ENCODE measurements around the gene CD109. TPM values are rescaled to one million over a fixed set of nuclear protein-coding genes. Genes with fewer than 3 reads are reported as not detected.

The CD109 gene
- total RNA-seq, 1 experiment from 2014 or later: 3.2 TPM

DNA sequence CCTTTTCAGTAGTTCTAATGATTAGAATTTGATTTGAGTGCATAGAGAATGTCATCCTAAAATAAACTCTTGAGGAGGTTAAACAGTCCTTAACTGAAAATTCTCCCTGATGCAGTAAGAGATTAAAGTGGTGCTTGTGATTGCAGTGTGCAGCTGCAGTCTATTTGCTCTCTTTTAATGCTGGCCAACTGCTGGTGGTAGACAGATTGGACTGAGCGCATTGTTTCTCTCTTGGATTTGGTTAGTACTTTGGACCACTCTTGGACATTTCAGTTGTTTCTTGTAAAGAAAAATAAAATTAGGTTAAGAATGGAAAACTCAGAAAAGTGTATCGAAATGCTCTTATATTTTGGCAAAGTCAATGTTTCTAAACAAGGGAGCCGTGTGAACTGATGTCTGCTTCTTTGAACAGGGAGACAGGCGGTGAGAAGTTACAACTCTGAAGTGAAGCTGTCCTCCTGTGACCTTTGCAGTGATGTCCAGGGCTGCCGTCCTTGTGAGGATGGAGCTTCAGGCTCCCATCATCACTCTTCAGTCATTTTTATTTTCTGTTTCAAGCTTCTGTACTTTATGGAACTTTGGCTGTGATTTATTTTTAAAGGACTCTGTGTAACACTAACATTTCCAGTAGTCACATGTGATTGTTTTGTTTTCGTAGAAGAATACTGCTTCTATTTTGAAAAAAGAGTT, 127.2 kb downstream of the CD109 start:
- Histone ChIP-seq H3K9me3 (ENCODE audit: control insufficient read depth, low read depth, low read length) (no peaks in the 10 kb centered on the region), H3K23ac (ENCODE audit: insufficient read length, low read depth, low read length) (no peak overlapping the region), H3K4me2 (ENCODE audit: insufficient read depth, insufficient read length, low read length) (no peak overlapping the region), H2BK20ac (ENCODE audit: low read depth, low read length, poor library complexity, severe bottlenecking) (no peak overlapping the region), H4K5ac (ENCODE audit: insufficient read length, low read depth, low read length) (peak overlapping the region; percentile 53), H2BK15ac (ENCODE audit: low read depth, low read length) (no peak overlapping the region), H3K18ac (ENCODE audit: insufficient read length, low read depth, low read length) (no peak overlapping the region), H3K79me2 (ENCODE audit: insufficient read depth, low read length) (no peaks in the 10 kb centered on the region), H3K23me2 (ENCODE audit: insufficient read length, low read depth, low read length, poor library complexity, severe bottlenecking) (no peaks in the 10 kb centered on the region), H3K14ac (ENCODE audit: insufficient read depth, low read length) (no peak overlapping the region), H3K27ac (ENCODE audit: insufficient read length, low read depth, low read length) (no peak overlapping the region), H2AK5ac (ENCODE audit: insufficient read length, low read length) (no peak overlapping the region), H2BK120ac (ENCODE audit: low read depth, low read length, poor library complexity, severe bottlenecking) (no peak overlapping the region), H2BK5ac (ENCODE audit: insufficient read length, low read length) (no peak overlapping the region), H4K91ac (ENCODE audit: insufficient read length, low read depth, low read length) (no peak overlapping the region), H3K56ac (ENCODE audit: insufficient read length, low read depth, low read length) (no peak overlapping the region), H3K9ac (ENCODE audit: extremely low read depth, insufficient read length, low read length) (no peak overlapping the region), H4K20me1 (ENCODE audit: control insufficient read depth, insufficient read depth, insufficient read length) (no peaks in the 10 kb centered on the region), H2BK12ac (ENCODE audit: insufficient read length, low read depth, low read length) (no peak overlapping the region), H2AFZ (ENCODE audit: low read length) (no peak overlapping the region), H3K4ac (ENCODE audit: low read depth, low read length) (no peak overlapping the region), H3K27me3 (ENCODE audit: insufficient read depth, low read length) (no peaks in the 10 kb centered on the region), H3K79me1 (ENCODE audit: insufficient read depth, low read depth, low read length, poor library complexity, severe bottlenecking) (no peaks in the 10 kb centered on the region), H3K4me1 (ENCODE audit: insufficient read depth, low read length) (no peaks in the 10 kb centered on the region), H4K8ac (replicated peaks; ENCODE audit: insufficient read length, low read depth, low read length) (no peak overlapping the region), H3T11ph (ENCODE audit: low read length) (no peak overlapping the region)
- Mint-ChIP-seq H3K36me3 (ENCODE audit: insufficient read depth in 1 of 3, low read depth in 3 of 3) (peaks cover 2 to 8% (median 6%) of the 10 kb centered on the region in 3 experiments; a peak in 5 of 7 replicates), H3K9me3 (peaks cover 2 to 7% of the 10 kb centered on the region in 2 experiments; a peak in 3 of 5 replicates), H3K4me3 (no peak overlapping the region), H3K27me3 (ENCODE audit: low read depth) (no peaks in the 10 kb centered on the region), H3K4me1 (0 out of 4 replicates have a peak, but pooled peaks cover 0 to 3% of the 10 kb centered on the region in 2 experiments), H3K27ac (no peak overlapping the region)
- no CpG with 5 or more reads among the region's 6 CpGs for WGBS (ENCODE audit: extremely low coverage, insufficient read length, low lambda C conversion rate)
- no peak for TF ChIP-seq CTCF (conservative IDR thresholded peaks at IDR 0.05)
- no peak for DNase-seq
